Inflammatory macrophage (primary cell): Measurements from ENCODE around the gene TMEM127.
A peak's percentile ranks its signal among the peaks of the same experiment; 100 is the strongest.

ENCODE experiments used
- DNase-seq, 2 donors: peaks; one replicate each; pipeline ENCODE4 v3.0.0-alpha.2; 2020 to 2022

TMEM127 gene

DNA sequence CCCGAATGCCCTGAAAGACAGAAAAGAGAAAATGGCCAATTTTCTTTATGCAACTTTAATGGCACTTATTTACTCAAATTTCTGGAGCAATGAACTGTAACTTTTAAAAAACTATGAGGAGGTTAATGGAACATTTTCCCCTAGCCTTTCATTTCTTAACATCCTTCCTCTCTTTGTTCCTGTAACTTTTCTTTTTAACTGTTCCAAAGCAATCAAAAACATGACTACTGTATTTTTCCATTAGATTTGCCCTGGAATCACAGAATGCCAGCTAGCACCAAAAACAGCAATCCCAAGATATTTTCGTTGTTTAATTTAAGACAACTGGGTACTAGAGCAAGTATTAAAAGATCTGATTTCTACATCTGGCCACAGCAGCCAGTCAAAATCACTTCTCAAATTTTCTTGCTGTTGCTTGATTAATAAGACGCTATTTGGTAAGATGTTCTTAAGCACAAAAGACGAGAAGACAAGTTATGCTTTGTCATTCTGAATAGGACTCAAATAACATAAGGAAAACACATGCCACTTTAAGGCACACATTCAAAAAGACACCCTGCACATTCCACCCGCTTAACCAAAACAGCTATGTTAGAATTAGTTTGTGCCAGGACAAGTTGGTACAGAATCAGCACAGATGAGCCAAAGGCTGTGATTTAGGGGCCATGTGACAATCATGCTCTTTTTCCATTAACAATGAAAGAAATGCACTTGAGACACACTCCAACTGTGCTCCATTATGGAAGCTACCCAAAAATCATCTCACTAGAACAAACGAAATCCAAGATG lies 60.8 kb downstream of the TMEM127 start:
- DNase-seq = peak; percentile 40 to 73

DNA sequence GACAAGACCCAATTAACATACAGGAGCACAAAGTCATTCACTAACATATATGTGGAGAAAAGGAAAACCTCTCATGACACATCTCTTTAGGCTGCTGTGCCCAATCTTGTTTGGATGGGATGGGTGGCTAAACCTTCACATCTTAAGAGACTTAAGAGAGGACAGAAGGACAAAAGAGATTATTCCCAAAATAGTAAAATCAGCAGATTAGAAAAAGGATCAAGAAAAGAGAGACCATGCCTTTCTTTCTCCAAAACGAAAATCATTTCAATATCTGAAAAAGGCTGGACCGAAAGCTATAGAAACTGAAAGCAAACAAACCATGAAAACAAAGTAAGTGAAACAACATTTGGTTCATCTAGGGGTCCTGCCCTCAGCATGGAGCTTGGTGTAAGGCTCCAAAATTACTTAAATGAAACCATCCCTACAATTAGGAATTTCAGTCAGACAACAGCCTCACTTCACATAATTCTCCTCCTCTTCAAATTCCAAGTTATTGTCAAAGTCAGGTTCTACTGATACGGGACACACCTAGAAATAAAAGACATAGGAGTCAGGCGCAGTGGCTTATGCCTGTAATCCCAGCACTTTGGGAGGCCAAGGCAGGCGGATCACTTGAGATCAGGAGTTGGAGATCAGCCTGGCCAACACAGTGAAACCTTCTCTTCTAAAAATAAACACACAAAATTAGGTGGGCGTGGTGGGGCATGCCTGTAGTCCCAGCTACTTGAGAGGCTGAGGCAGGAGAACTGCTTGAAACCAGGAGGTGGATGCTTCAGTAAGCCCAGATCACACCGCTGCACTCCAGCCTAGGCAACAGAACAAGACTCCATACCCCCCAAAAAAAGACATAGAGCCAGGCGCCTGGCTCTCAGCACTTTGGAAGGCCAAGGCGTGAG lies 62.4 kb downstream of the TMEM127 start:
- DNase-seq = no peak

DNA sequence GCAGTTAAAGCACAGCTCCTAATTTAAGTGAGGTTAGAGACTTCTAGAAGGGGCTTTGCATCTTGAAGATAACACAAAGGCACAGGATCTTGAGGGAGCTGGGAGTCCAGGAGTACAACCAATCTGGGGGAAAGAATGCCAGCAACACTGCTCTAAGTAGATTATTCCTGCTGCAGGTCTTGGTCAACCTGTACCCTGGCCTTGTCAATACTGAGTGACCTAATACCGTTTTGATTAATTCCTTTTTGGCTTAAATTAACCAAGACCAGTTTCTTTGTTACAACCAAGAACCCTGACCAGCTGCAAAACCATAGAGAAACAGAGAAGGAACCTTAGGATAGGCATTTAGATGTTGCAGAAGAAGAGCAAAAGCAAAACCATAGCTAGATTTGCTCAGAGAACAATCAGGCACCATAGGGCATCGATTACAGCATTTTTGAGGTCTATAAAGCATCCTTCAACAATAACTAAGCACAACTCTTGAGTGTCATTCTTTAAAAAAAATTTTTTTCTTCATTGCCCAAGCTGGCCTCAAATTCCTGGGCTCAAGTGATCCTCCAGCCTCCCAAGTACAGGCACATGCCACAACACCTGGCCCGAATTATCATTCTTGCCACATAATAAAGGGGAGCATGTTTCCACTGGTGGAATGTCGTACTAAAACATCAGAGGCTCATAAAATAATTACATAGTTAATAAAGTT lies 63.5 kb downstream of the TMEM127 start:
- no peak for DNase-seq

DNA sequence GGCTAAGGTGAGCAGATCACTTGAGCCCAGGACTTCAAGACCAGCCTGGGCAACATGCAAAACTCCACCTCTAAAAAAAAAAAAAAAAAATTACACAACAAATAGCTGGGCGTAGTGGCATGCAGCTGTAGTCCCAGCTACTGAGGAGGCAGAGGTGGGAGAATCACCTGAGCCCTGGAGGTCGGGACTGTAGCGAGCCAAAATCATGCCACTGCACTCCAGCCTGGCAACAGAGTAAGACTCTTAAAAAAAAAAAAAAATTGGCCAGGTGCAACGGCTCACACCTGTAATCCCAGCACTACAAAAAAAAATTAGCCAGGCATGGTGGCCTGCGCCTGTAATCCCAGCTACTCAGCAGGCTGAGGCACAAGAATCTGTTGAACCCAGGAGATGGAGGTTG lies 64.5 kb downstream of the TMEM127 start:
- DNase-seq = no peak

DNA sequence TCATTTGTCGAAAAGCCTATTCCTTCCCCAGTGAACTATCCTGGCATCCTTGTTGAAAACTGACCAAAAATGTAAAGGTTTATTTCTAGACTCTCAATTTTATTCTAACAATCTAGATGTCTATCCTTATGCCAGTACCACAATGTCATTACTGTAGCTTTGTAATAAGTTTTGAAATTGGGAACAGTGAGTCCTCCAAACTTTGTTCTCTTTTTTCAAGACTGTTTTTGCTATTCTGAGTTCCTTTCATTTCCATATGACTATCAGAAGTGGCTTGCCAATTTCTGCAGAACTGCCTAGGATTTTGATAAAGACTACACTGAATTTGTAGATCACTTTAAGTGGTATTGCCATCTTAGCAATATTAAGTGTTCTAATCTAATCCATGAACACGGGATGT lies 66.9 kb downstream of the TMEM127 start:
- peak; percentile 18 to 46 for DNase-seq
